Peyer's patch (tissue), 4 donors: ENCODE results near the gene AKNA.
"Not testable (repeated sequence)": the region's sequence is repeated elsewhere in the genome, so short reads cannot be mapped to it uniquely, and the experiment has no call there.

ENCODE experiments used
- CTCF ChIP-seq, 6 experiments: fragments of 450-650 bp in 4 of 6; fragments of 200-600 bp in 2 of 6; sonication (generic) in 1 of 6; IDR thresholded peaks; one replicate each; pipeline ENCODE4 v1.5.1; 2017 to 2019; ENCODE audit warnings: antibody characterized with exemption in 6 of 6, mild to moderate bottlenecking in 3 of 6, moderate library complexity in 1 of 6
- POLR2A ChIP-seq, 2 donors: fragments of 450-650 bp; IDR thresholded peaks; one replicate each; pipeline ENCODE4 v1.5.1; 2017; ENCODE audit warnings: antibody characterized with exemption in 2 of 2, mild to moderate bottlenecking in 2 of 2, moderate library complexity in 2 of 2

GRCh38 chr9:114328357-114328820 is 59.4 kb downstream of the AKNA start:
- TF ChIP-seq CTCF, POLR2A (IDR thresholded peaks at IDR 0.05): not testable (repeated sequence)
